ENCODE measurements around the gene RAB3D. TPM values are rescaled to one million over a fixed set of nuclear protein-coding genes. Genes with fewer than 3 reads are reported as not detected.
A peak's percentile ranks its signal among the peaks of the same experiment; 100 is the strongest.

Gene RAB3D
- total RNA-seq, 3 donors from 2014 or later, result 17.9 to 23.7 (median 22.6) TPM

DNA sequence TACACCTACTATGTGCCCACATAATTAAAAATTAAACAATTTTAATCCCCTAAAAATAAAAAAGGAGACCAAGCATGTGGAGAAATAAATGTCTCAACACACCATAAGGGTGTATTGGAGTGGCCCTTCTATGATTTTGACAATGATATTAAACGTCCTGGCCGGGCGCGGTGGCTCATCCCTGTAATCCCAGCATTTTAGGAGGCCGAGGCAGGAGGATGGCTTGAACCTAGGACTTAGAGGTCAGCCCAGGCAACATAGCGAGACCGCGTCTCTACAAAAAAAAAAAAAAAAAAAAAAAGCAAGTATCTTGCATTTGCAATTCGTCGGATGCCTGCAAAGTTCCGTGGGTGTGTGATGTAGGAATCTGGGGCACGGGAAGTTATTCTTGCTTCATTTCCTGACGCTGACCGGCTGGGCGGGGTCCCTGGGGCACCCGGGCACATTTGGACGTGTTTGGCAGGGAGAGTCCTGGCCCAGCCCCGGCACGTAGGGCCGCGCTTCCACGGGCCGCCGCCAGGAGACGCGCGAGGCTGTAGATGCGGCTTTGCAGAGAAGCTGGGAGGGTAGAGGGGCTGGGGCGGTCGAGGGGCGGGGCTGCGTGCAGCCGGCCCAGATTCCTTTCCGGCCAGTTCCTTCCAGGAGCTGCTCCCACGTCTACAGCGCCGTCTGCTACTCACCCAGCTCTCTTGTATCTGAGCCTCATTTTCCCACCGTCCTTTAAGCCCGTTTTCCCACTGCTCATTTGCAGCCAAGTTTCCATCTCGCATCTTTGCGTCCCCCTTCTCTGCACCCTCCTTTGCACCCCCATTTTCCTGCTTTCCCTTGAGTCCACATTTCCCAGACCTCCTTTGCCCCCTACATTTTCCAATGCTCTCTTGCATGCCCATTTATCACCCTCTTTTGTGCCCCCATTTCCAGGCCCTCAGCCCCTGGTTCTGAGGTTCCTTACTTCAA lies 45.7 kb downstream of the RAB3D start:
- peak overlapping the region in 2 of 3 donors; percentile 34 to 51 for H3K4me3 ChIP-seq
- H3K36me3 ChIP-seq, result no peaks in the 10 kb centered on the region
- intact Hi-C loops (cut with DNase I; ENCODE audit: low total_unique reads), result loop anchor here (10.0 kb wide), 1 partner anchor 191 kb away; the partner anchor contains the start of gene ELAVL3
- H3K27ac ChIP-seq, result peak overlapping the region in 1 of 2 donors; percentile 26
- no peaks in the 10 kb centered on the region for H3K4me1 ChIP-seq
- H3K9me3 ChIP-seq, result no peaks in the 10 kb centered on the region
- DNase-seq (ENCODE audit: low spot score in 2 of 2), result peak; percentile 93 to 95
- no peaks in the 10 kb centered on the region for H3K27me3 ChIP-seq
- peak; percentile 73 to 87 (median 78) for TF ChIP-seq POLR2AphosphoS5 (IDR thresholded peaks at IDR 0.05)
- no peak for TF ChIP-seq POLR2A (IDR thresholded peaks at IDR 0.05)
- TF ChIP-seq, protein P1, sequence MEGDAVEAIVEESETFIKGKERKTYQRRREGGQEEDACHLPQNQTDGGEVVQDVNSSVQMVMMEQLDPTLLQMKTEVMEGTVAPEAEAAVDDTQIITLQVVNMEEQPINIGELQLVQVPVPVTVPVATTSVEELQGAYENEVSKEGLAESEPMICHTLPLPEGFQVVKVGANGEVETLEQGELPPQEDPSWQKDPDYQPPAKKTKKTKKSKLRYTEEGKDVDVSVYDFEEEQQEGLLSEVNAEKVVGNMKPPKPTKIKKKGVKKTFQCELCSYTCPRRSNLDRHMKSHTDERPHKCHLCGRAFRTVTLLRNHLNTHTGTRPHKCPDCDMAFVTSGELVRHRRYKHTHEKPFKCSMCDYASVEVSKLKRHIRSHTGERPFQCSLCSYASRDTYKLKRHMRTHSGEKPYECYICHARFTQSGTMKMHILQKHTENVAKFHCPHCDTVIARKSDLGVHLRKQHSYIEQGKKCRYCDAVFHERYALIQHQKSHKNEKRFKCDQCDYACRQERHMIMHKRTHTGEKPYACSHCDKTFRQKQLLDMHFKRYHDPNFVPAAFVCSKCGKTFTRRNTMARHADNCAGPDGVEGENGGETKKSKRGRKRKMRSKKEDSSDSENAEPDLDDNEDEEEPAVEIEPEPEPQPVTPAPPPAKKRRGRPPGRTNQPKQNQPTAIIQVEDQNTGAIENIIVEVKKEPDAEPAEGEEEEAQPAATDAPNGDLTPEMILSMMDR (IDR thresholded peaks at IDR 0.05), result peak; percentile 98 to 99 (median 98)

DNA sequence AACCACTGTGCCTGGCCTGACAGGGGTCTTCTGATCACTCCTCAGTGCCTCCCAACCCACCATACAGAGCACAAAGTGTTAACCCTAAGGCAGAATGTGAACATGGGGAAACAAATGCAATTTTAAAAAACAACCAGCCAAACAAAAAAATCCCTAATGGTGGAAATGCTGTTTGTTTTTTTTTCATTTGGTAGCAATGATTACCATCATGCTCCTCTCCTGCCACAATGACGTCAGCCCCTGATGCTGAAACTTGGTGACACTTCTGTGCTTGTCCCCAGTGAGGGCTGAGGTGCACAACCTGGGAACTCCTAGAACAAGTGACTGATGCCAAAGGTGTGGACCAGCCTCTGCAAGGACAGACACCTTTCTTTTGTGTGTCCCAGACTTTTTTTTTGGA lies 47.5 kb downstream of the RAB3D start:
- Histone ChIP-seq H3K27me3 (no peaks in the 10 kb centered on the region), H3K4me1 (no peaks in the 10 kb centered on the region), H3K9me3 (no peaks in the 10 kb centered on the region), H3K36me3 (no peaks in the 10 kb centered on the region), H3K27ac (no peak overlapping the region), H3K4me3 (no peak overlapping the region)
- intact Hi-C loops (cut with DNase I; ENCODE audit: low total_unique reads), result loop anchor here (10.0 kb wide), 1 partner anchor 193 kb away; the partner anchor contains the start of gene ELAVL3
- no peak for DNase-seq (ENCODE audit: low spot score in 2 of 2)
- TF ChIP-seq, protein P1 (IDR thresholded peaks at IDR 0.05), result no peak
- TF ChIP-seq POLR2A (IDR thresholded peaks at IDR 0.05), result no peak
- no peak for TF ChIP-seq POLR2AphosphoS5 (IDR thresholded peaks at IDR 0.05)

DNA sequence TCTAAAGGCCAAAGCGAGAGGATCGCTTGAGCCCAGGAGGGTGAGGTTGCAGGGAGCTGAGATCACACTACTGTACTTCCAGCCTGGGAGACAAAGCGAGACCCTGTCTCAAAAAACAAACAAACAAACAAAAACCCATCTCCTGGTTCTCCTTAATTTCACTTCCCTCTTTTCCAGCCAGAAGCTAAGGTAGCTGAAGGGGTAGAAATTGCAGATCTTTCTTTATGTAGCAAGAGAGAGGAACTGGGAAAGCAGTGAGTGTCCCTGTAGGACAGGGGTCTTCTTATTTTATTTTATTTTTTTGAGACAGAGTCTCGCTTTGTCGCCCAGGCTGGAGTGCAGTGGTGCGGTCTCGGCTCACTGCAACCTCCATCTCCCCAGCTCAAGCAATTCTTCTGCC lies 48.0 kb downstream of the RAB3D start:
- H3K9me3 ChIP-seq, result no peaks in the 10 kb centered on the region
- intact Hi-C loops (cut with DNase I; ENCODE audit: low total_unique reads), result loop anchor here (10.0 kb wide), 1 partner anchor 193 kb away; the partner anchor contains the start of gene ELAVL3
- DNase-seq (ENCODE audit: low spot score in 2 of 2), result no peak
- H3K36me3 ChIP-seq, result no peaks in the 10 kb centered on the region
- no peaks in the 10 kb centered on the region for H3K27me3 ChIP-seq
- no peak for TF ChIP-seq POLR2AphosphoS5 (IDR thresholded peaks at IDR 0.05)
- TF ChIP-seq, protein P1 (IDR thresholded peaks at IDR 0.05), result no peak
- TF ChIP-seq POLR2A (IDR thresholded peaks at IDR 0.05), result no peak
- H3K27ac ChIP-seq, result no peak overlapping the region
- no peaks in the 10 kb centered on the region for H3K4me1 ChIP-seq
- no peak overlapping the region for H3K4me3 ChIP-seq

DNA sequence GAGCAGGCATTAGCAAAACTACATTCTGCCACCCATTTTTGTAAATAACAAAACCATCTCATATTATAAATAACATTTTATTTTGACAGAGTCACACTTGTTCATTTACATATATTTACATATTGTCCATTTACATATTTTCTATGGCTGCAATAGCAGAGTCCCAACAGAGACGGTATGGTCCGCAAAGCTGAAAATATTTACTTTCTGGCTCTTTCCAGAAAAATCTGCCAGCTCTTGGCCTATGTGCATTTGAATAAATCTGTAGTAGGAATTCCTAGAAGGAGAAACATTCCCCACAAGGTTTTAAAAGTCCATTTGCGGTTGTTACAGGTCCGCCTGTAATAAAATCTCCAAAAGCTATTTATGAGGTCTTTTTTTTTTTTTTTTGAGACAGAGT lies 49.2 kb downstream of the RAB3D start:
- Histone ChIP-seq H3K9me3 (no peaks in the 10 kb centered on the region), H3K4me1 (no peaks in the 10 kb centered on the region), H3K27ac (no peak overlapping the region), H3K27me3 (no peaks in the 10 kb centered on the region), H3K36me3 (no peaks in the 10 kb centered on the region), H3K4me3 (no peak overlapping the region)
- intact Hi-C loops (cut with DNase I; ENCODE audit: low total_unique reads), result loop anchor here (10.0 kb wide), 1 partner anchor 195 kb away; the partner anchor contains the start of gene ELAVL3
- no peak for TF ChIP-seq POLR2AphosphoS5 (IDR thresholded peaks at IDR 0.05)
- TF ChIP-seq POLR2A (IDR thresholded peaks at IDR 0.05), result no peak
- TF ChIP-seq, protein P1 (IDR thresholded peaks at IDR 0.05), result no peak
- no peak for DNase-seq (ENCODE audit: low spot score in 2 of 2)

DNA sequence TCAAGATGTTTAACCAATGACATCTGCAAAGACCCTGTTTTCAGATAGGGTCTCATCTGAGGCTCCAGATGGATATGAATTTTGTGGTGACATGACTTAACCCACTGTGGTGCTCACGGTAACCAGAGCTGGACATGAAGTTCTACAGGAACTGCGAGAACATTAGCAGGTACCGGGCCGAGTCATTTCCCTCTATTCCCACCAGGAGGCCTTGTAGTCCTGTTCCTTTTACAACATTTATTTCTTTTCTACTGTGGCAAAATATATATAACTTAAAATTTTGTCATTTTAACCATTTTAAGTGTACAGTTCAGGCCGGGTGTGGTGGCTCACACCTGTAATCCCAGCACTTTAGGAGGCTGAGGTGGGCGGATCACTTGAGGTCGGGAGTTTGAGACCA lies 51.1 kb downstream of the RAB3D start:
- Histone ChIP-seq H3K27ac (no peak overlapping the region), H3K4me3 (no peak overlapping the region), H3K36me3 (no peaks in the 10 kb centered on the region), H3K27me3 (no peaks in the 10 kb centered on the region), H3K4me1 (no peaks in the 10 kb centered on the region), H3K9me3 (no peaks in the 10 kb centered on the region)
- TF ChIP-seq POLR2A (IDR thresholded peaks at IDR 0.05), result no peak
- TF ChIP-seq, protein P1 (IDR thresholded peaks at IDR 0.05), result peak in 2 of 3 donors; percentile 21 to 39
- DNase-seq (ENCODE audit: low spot score in 2 of 2), result no peak
- intact Hi-C loops (cut with DNase I; ENCODE audit: low total_unique reads), result no loop called here
